Hepatocyte (in vitro differentiated cells): ENCODE results near the gene TACC2.

ENCODE experiments used
- EZH2 ChIP-seq: fragments of 200-600 bp; sonication (generic); IDR thresholded peaks from 2 replicates; pipeline ENCODE4 v1.6.1; 2016; ENCODE audit warnings: antibody characterized with exemption, mild to moderate bottlenecking, borderline replicate concordance
- EZH2phosphoT487 ChIP-seq: fragments of 200-600 bp; sonication (generic); IDR thresholded peaks from one replicate; pipeline ENCODE4 v1.6.1; 2018; ENCODE audit warnings: antibody characterized with exemption, mild to moderate bottlenecking, low read depth, moderate library complexity; ENCODE audit not compliant: unreplicated experiment, severe bottlenecking
- TF ChIP-seq, protein P1 (sequence below): fragments of 200-600 bp; sonication (generic); IDR thresholded peaks from 2 replicates; pipeline ENCODE4 v1.5.1; 2016; ENCODE audit warnings: antibody characterized with exemption, mild to moderate bottlenecking; ENCODE audit not compliant: poor library complexity

DNA sequence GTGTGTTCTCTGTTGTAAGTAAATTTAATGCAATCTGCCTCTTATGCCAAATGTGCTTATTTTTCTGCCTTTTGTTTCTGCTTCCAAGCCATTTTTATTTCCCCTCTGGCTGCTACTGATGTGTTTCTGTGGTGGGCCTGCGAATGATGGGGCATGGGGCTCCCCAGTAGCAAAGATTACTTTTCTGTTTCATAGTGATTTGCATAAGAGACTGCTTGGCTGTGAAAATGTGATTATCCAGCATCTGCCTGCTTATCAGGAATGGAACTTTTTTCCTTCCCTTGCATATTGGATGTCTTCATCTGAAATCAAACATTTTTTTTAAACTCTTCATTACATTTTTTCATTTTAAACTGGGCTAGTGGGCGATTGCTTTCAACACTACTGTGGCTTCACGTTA, 224.4 kb downstream of the TACC2 start:
- TF ChIP-seq, protein P1, sequence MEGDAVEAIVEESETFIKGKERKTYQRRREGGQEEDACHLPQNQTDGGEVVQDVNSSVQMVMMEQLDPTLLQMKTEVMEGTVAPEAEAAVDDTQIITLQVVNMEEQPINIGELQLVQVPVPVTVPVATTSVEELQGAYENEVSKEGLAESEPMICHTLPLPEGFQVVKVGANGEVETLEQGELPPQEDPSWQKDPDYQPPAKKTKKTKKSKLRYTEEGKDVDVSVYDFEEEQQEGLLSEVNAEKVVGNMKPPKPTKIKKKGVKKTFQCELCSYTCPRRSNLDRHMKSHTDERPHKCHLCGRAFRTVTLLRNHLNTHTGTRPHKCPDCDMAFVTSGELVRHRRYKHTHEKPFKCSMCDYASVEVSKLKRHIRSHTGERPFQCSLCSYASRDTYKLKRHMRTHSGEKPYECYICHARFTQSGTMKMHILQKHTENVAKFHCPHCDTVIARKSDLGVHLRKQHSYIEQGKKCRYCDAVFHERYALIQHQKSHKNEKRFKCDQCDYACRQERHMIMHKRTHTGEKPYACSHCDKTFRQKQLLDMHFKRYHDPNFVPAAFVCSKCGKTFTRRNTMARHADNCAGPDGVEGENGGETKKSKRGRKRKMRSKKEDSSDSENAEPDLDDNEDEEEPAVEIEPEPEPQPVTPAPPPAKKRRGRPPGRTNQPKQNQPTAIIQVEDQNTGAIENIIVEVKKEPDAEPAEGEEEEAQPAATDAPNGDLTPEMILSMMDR = no peak
- TF ChIP-seq EZH2 = no peak
- TF ChIP-seq EZH2phosphoT487 = no peak
